Upper lobe of right lung (tissue), 1 donor: ENCODE results near the gene GPR156. TPM values are rescaled to one million over a fixed set of nuclear protein-coding genes. Genes with fewer than 3 reads are reported as not detected.
"Not testable (repeated sequence)": the region's sequence is repeated elsewhere in the genome, so short reads cannot be mapped to it uniquely, and the experiment has no call there.

Source experiments
- ATAC-seq: fragments of 200-7000 bp; cut with Tn5 transposase; one replicate; pipeline ENCODE4 v1.9.1; 2020; ENCODE audit warnings: mild to moderate bottlenecking, moderate library complexity
- DNase-seq: peaks from one replicate; pipeline ENCODE4 v3.0.0-alpha.2; 2020
- H3K27ac ChIP-seq: fragments of 200-600 bp; one replicate; pipeline ENCODE4 v1.8.0; 2022
- H3K27me3 ChIP-seq: fragments of 200-600 bp; one replicate; pipeline ENCODE4 v1.8.0; 2022; ENCODE audit warnings: mild to moderate bottlenecking
- H3K36me3 ChIP-seq: fragments of 200-600 bp; one replicate; pipeline ENCODE4 v1.8.0; 2022
- H3K4me1 ChIP-seq: fragments of 200-600 bp; one replicate; pipeline ENCODE4 v1.8.0; 2022
- H3K4me3 ChIP-seq: fragments of 200-600 bp; one replicate; pipeline ENCODE4 v1.8.0; 2022; ENCODE audit warnings: mild to moderate bottlenecking
- H3K9me3 ChIP-seq: fragments of 200-600 bp; one replicate; pipeline ENCODE4 v1.8.0; 2022
- intact Hi-C: fragments of 100-400 bp; cut with DNase I; formaldehyde crosslinking; loops from one replicate; pipeline ENCODE4 v1.11.0; 2022
- long read RNA-seq: library from polyadenylated mRNA; unstranded; transcript quantifications from one replicate; pipeline ENCODE4 v2.0.0, GENCODE V29; 2021
- total RNA-seq: library from RNA; stranded (reverse); fragmentation: NEBNext Ultra II Directional; extraction: Animal tissue kit (Norgen Biotek cat#: 25700); gene quantifications from one replicate; pipeline ENCODE4 v1.2.1, GENCODE V29; 2021
- TF ChIP-seq, protein P1 (sequence below): fragments of 200-600 bp; IDR thresholded peaks from one replicate; pipeline ENCODE4 v1.8.0; 2022; ENCODE audit warnings: antibody characterized with exemption
- donor health status: DM: no; HTN: yes; CAD: no; lungs with severe emphysema.

GPR156 gene
- total RNA-seq: 0.09 TPM
- long read RNA-seq: 0 reads

- no peaks in the 10 kb centered on the region for H3K9me3 ChIP-seq
- ATAC-seq (peak; percentile 84), DNase-seq (no peak)
- TF ChIP-seq, protein P1, sequence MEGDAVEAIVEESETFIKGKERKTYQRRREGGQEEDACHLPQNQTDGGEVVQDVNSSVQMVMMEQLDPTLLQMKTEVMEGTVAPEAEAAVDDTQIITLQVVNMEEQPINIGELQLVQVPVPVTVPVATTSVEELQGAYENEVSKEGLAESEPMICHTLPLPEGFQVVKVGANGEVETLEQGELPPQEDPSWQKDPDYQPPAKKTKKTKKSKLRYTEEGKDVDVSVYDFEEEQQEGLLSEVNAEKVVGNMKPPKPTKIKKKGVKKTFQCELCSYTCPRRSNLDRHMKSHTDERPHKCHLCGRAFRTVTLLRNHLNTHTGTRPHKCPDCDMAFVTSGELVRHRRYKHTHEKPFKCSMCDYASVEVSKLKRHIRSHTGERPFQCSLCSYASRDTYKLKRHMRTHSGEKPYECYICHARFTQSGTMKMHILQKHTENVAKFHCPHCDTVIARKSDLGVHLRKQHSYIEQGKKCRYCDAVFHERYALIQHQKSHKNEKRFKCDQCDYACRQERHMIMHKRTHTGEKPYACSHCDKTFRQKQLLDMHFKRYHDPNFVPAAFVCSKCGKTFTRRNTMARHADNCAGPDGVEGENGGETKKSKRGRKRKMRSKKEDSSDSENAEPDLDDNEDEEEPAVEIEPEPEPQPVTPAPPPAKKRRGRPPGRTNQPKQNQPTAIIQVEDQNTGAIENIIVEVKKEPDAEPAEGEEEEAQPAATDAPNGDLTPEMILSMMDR: no peak
- no peak within 1 kb of the TSS for H3K27ac ChIP-seq
- H3K27me3 ChIP-seq: peaks cover 4% of the 10 kb centered on the region
- H3K36me3 ChIP-seq: no peaks in the 10 kb centered on the region
- H3K4me3 ChIP-seq: peak within 1 kb of the TSS; percentile 50
- intact Hi-C loops: no loop called here
- H3K4me1 ChIP-seq: peaks cover 4% of the 10 kb centered on the region
These were observed at the start of gene GPR156 for GRCh38 chr3:120284747-120285507. TSS of gene GPR156 (minus strand) at chr3:120285222. CDS start at chr3:120244098, 41,124 bp downstream.

DNA sequence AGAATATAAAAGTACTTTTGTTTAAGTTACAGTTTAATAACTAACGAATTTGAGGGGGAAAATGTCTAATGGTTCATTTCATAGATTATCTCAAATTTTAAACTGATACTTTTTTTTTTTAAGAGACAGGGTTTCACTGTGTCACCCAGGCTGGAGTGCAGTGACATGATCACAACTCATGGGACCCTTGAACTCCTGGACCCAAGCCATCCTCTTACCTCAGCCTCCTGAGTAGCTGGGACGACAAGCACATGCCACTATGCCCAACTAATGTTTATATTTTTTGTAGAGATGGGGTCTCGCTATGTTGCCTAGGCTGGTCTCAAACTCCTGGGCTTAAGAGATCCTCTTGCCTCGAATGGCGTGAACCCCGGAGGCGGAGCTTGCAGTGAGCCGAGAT, 47.6 kb upstream of the GPR156 start:
- no peak for DNase-seq
- H3K4me1 ChIP-seq: no peaks in the 10 kb centered on the region
- H3K9me3 ChIP-seq: no peaks in the 10 kb centered on the region
- H3K36me3 ChIP-seq: peaks cover 63% of the 10 kb centered on the region
- no peak overlapping the region for H3K4me3 ChIP-seq
- ATAC-seq: no peak
- intact Hi-C loops: no loop called here
- no peaks in the 10 kb centered on the region for H3K27me3 ChIP-seq
- H3K27ac ChIP-seq: no peak overlapping the region
- TF ChIP-seq, protein P1: no peak

DNA sequence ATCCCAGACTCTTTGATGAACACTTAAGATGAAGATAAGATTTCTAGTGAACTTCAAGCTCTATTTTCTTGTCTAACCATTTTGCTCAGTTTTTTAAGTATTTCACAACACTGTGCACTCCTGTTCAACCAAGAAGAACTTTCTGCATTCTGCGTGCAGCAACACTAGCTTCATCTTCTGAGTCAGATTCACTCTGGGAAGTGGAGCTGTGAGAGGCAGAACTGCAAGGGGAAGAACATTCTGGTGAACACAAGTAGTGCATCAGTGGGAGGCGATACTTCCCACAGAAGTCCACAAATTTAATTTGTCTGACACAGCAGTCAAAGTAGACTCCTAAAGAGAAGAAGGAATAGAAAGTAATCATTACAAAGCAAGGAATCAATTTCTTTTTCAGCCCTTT, 46.1 kb upstream of the GPR156 start:
- Histone ChIP-seq H3K27me3 (no peaks in the 10 kb centered on the region), H3K9me3 (no peaks in the 10 kb centered on the region), H3K4me3 (no peak overlapping the region), H3K27ac (no peak overlapping the region), H3K36me3 (peaks cover 63% of the 10 kb centered on the region), H3K4me1 (no peaks in the 10 kb centered on the region)
- ATAC-seq (no peak), DNase-seq (no peak)
- intact Hi-C loops: no loop called here
- TF ChIP-seq, protein P1: no peak

DNA sequence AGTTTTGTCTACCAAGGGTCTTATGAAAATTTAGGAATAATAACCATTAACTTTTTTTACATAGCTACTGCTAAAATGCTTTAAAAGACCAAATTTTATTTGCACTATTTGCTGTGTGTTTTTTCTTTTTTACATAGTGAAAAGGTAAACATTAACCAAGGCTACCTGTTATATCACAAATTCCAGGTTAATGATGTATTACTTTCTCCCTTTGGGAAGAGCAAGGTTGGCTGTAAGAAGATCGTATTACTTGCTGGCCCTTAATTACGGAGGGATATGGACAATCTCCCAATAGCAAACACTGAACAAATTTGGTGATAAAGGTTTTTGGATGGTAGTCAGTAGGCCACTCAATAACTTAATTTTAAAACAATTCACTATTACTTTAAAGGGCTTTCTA, 41.8 kb upstream of the GPR156 start:
- Histone ChIP-seq H3K27ac (no peak overlapping the region), H3K4me3 (no peak overlapping the region), H3K36me3 (peaks cover 53% of the 10 kb centered on the region), H3K27me3 (no peaks in the 10 kb centered on the region), H3K9me3 (no peaks in the 10 kb centered on the region), H3K4me1 (no peaks in the 10 kb centered on the region)
- TF ChIP-seq, protein P1: no peak
- DNase-seq (no peak), ATAC-seq (no peak)
- intact Hi-C loops: no loop called here

GRCh38 chr3:120324190-120324589, 39.2 kb upstream of the GPR156 start:
- no peaks in the 10 kb centered on the region for H3K27me3 ChIP-seq
- H3K36me3 ChIP-seq: peaks cover 27% of the 10 kb centered on the region
- DNase-seq: no peak
- no peaks in the 10 kb centered on the region for H3K4me1 ChIP-seq
- no peak for ATAC-seq
- no peaks in the 10 kb centered on the region for H3K9me3 ChIP-seq
- no peak overlapping the region for H3K27ac ChIP-seq
- H3K4me3 ChIP-seq: no peak overlapping the region
- intact Hi-C loops: no loop called here
- TF ChIP-seq, protein P1: no peak

DNA sequence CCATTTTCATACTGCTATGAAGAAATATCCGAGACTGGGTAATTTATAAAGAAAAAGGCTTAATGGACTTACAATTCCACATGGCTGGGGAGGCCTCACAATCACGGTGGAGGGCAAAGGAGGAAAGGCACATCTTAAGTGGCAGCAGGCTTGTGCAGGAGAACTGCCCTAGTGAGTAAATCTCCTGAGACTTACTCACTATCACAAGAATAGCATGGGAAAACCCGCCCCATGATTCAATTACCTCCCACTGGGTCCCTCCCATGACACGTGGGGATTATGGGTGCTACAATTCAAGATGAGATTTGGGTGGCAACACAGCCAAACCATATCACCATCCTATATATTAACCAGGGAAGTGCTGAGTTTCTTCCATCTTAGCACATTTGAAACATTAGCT, 38.7 kb upstream of the GPR156 start:
- H3K9me3 ChIP-seq, H3K4me1 ChIP-seq, H3K27me3 ChIP-seq, H3K4me3 ChIP-seq, intact Hi-C loops, H3K27ac ChIP-seq, ATAC-seq, DNase-seq: not testable (repeated sequence)
- H3K36me3 ChIP-seq: peaks cover 23% of the 10 kb centered on the region
